Measurements from ENCODE around the gene MYH11.
"Not testable (repeated sequence)": the region's sequence is repeated elsewhere in the genome, so short reads cannot be mapped to it uniquely, and the experiment has no call there.

Gene MYH11

DNA sequence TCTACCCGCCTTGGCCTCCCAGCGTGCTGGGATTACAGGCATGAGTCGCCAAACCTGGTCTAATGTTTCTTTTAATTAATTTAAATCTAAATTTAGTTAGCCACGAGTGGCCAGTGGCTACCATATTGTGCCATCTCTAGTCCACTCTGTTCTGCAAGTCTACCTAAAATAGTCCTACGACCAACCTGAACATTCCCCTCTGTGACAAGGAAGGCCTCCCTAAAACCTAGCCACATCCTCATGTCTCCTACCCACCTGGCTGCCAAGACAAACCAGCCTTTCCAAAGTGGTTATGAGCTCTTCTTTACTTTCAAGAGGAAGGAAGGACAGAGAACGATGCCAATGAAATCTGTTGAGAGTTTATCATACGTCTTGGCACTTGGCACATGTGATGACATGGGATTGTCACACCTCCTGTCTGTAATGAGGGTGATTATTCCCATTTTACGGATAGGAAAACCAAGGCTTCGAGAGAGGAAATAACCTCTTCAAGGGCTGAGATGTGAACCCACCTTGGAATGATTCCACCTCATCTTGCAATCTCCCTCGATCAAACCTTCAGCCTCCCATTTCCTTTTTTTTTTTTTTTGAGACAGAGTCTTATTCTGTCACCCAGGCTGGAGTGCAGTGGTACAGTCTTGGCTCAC, 19.7 kb downstream of the MYH11 start:
- DNase-seq: no peak

- no peak for DNase-seq
These were observed 20.8 kb downstream of the MYH11 start for GRCh38 chr16:15836074-15836473.

DNA sequence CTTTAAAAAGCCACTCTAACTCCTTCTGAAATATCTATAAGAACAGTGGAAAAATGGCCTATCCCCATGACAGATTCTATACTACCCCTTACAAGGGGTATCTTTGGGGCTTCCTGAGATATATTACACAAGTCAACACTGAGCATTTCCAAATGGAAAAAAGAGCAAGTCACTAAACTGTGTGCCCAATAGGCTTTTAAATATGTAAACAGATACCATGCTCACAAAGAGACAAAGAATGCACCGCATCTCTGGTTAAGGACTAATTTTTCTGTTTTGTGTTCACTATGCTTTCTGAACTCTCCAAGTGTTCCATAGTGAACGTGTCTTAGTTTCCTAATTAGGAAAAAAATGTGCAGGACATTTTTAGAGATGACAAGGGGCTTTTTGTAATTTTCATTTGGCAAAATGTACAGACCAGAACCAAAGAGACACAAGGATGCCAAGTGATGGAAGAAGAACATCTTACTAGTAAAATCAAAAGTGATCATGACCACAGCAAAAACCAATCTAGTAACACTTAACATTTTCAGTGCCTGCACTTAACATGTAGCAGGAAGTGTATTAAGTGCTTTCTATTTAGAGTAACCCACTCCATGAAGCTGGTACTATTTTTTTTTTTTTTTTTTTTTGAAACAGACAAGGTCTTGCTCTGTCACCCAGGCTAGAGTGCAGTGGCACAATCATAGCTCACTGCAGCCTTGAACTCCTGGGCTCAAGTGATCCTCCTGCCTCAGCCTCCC, 21.5 kb downstream of the MYH11 start:
- DNase-seq: no peak

GRCh38 chr16:15834502-15834901, 22.3 kb downstream of the MYH11 start:
- peak; percentile 19 for DNase-seq

GRCh38 chr16:15833541-15833940, 23.3 kb downstream of the MYH11 start:
- DNase-seq: no peak

DNA sequence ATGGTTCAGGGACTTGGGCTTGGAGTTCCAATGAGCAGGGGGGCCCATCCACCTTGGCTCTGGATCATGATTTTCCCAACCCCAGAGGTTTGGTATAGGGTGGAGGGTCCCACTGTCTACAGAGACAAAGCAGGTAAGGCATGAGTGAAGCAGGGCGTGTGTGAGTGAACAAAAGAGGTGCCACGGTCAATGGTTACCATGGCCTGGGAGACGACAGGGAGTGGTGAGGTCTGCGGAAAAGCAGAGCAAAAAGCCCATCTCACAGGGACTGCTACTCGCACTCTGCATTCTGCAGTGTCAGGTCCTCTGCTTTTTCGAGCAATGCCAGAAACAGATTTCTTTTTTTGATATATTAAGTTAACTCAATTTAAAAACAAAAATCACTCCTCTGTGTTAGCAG, 24.6 kb downstream of the MYH11 start:
- DNase-seq: no peak

- DNase-seq: no peak
These were observed 25.9 kb downstream of the MYH11 start for GRCh38 chr16:15830832-15831451.

DNA sequence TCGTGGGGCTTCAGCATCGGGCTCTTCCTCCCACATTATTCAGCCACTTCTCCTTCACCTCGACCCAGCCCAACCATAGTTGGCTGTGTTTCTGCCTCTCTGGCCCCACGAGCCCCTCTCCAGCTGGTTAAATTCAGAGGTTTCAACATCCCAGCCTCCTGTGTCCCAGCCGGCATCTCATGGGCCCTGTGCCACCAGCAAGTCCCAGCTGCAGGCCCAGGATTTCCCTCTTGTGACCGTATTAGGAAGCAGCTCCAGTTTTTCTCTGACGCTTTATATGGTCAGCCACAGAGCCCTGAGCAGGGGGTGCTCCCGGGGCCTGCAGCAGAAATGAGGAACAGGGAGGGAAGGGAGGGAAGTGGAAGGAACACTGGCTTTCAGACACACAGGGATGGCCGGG, 27.4 kb downstream of the MYH11 start:
- no peak for DNase-seq

- no peak for DNase-seq
These were observed 29.0 kb downstream of the MYH11 start for GRCh38 chr16:15827709-15828343.

- no peak for DNase-seq
These were observed 29.5 kb downstream of the MYH11 start for GRCh38 chr16:15827299-15827698.

DNA sequence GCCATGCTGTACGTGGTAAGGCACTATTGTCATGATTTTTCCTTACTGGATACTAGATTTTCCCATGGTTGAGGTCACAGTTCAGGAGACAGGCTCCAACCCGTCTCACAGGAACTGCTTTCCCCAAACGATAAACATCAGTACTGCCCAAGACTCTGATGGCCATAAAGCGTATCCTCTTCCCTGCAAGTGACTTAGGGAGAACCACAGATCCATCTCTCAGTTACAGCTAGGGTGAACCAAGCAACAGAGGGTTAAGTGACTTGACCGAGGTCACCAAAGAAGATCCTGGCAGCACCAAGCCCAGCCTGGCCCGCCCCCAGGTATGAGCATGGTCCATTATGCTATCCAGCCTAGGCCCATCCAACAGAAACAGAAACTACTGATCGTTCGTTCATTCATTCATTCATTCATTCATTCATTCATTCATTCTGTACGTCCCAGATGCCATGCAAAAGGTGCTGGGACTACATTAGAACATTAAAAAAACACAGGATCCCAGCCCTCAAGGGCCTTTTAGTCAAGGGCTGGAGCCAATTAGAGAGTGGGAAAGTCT, 31.0 kb downstream of the MYH11 start:
- DNase-seq: no peak

DNA sequence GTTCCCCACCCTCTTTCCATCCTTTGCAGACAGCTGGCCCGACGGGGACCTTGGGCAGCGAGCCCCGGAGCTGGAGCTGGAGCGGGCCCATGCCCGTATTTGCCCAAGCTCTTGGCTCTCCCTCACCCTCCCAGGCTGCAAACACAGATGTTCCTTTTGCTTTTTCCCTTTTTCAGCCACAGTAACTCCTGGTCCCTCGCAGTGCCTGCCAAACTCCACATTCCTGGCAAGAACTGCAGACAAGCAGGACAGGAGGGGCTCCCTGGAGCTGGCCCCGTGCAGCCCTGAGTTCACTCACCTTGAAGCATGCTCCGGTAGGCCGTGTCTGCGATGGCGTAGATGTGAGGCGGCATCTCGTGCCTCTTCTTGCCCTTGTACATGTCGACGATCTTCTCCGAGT, 33.9 kb downstream of the MYH11 start:
- no peak for DNase-seq

DNA sequence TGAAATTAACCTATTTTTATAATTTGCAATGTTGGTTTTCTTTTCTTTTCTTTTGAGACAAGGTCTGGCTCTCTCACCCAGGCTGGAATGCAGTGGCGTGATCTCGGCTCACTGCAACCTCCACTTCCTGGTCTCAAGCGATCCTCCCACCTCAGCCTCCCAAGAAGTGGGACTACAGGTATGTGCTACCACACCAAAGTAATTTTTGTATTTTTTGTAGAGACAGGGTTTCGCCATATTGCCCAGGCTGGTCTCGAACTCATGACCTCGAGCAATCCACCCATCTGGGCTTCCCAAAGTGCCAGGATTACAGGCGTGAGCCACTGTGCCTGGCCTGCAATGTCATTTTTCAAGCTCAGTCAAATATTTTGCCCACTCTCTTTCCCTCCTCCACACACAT, 36.0 kb downstream of the MYH11 start:
- no peak for DNase-seq

GRCh38 chr16:15819046-15819445, 37.8 kb downstream of the MYH11 start:
- no peak for DNase-seq

- DNase-seq: no peak
These were observed 39.4 kb downstream of the MYH11 start for GRCh38 chr16:15817446-15817845.

- DNase-seq: no peak
These were observed 40.6 kb downstream of the MYH11 start for GRCh38 chr16:15816228-15816627.

- not testable (repeated sequence) for DNase-seq
These were observed 44.5 kb downstream of the MYH11 start for GRCh38 chr16:15812401-15812750.

- no peak for DNase-seq
These were observed 45.1 kb downstream of the MYH11 start for GRCh38 chr16:15811481-15812400.

DNA sequence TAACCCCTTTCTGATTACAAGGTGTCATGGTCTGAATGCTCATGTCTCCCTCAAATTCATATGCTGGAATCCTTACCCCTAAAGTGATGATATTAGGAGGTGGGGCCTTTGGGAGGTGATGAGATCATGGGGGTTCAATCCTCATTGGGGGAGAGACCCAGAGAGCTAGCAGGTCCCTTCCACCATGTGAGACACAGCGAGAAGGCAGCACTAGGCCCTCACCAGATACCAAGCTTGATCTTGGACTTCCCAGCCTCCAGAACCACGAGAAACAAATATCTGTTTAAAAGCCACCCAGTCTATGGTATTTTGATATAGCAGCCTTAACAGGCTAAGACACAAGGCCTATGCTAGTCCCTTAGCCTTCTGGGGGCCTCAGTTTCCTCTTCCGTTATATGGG, 45.9 kb downstream of the MYH11 start:
- no peak for DNase-seq

DNA sequence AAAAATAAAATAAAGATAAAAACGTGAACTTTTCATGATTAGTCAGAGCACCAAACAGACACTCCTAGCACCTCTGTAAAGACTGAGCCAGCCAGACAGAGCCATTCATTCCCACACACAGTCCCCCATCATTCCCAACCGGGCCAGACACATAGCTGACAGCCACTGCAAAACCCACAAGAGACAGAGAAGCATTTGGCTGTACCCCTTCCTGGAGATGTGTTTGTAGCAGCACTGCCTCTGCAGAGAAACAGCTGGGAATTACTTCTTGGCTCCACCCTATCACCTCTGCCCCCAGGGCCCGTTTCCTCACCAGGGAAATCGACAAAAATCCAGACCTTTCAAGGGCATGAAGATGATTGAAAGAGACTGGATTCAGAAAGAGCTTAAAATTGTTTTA, 46.4 kb downstream of the MYH11 start:
- DNase-seq: no peak

DNA sequence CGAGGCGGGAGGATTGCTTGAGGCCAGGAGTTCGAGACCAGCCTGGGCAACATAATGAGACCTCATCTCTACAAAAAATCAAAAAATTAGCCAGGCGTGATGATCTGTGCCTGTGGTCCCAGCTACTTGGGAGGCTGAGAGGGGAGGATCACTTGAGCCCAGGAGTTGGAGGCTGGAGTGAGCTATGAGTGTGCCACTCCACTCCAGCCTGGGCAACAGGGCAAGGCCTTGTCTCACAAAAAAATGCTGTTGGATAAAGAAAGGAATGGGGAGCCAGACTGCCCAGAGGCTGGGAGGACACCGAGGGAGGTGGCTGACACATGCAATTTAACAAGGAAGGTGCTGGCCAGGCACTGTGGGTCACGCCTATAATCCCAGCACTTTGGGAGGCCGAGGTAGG, 47.5 kb downstream of the MYH11 start:
- not testable (repeated sequence) for DNase-seq

DNA sequence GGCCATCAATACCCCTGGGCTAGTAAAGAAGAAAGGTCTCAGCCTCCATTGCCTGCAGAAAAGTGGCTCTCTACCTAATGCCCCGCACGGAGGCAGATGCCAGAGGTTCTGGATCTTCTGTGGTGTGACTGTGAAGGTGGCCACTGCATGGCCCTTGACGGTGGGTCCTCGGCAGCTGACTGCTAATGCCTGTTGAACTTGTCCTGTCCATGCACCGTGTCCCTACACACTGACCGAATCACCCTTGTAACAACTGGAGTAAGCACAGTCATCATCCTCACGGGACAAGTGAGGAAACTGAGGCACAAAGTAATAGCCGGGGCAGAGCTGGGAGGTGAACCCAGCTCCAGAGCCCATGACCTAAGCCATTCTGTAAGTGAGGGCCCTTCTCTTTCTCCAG, 48.8 kb downstream of the MYH11 start:
- no peak for DNase-seq

GRCh38 chr16:15807603-15808009, 49.2 kb downstream of the MYH11 start:
- no peak for DNase-seq

All from GF-D8 (cell line).